ENCODE data around the gene C14orf93. TPM values are rescaled to one million over a fixed set of nuclear protein-coding genes. Genes with fewer than 3 reads are reported as not detected.

Gene C14orf93, protein sequence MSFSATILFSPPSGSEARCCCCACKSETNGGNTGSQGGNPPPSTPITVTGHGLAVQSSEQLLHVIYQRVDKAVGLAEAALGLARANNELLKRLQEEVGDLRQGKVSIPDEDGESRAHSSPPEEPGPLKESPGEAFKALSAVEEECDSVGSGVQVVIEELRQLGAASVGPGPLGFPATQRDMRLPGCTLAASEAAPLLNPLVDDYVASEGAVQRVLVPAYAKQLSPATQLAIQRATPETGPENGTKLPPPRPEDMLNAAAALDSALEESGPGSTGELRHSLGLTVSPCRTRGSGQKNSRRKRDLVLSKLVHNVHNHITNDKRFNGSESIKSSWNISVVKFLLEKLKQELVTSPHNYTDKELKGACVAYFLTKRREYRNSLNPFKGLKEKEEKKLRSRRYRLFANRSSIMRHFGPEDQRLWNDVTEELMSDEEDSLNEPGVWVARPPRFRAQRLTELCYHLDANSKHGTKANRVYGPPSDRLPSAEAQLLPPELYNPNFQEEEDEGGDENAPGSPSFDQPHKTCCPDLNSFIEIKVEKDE
- 16.8 TPM for total RNA-seq

DNA sequence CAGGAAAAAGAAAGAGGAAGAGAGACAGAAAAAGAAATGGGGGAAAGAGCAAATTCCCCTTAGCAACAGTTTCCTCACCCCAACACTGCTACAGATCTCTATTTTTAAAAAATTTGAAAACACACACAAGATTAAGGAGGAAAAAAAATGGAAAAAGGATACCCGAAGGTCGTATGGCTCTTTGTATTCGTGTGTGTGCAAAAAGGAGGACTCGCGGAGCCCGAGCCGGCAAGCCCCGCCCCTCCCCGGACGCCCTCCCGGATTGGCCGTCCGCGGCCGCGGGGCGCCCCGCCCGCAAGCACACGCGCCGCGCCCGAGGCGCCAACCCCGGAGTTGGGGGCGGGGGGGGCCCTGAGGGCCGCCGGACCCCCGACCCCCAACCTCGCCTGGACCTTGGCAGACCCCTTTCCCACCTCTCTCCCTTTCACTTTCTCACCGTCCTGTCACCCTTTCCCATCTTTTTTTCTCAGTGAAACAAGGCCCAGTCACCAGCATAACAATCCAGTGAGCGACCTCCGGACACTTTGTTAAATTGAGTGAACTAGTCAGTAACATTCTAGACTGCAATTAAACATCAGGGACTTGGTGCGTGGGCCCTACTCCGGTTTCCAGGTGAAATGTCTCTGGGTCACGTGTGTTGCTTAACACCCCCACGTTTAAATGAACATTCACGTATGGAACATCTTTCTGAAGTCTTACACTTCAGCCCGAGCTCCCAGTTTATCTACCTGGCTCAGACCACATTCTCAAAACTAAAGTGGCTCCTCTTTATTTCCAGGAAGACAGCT is at the start of gene C14orf93:
C14orf93 (minus strand) TSS at position 205 of the 788 bp plus-strand sequence. CDS start 11,120 bp downstream, outside the sequence.

DNA sequence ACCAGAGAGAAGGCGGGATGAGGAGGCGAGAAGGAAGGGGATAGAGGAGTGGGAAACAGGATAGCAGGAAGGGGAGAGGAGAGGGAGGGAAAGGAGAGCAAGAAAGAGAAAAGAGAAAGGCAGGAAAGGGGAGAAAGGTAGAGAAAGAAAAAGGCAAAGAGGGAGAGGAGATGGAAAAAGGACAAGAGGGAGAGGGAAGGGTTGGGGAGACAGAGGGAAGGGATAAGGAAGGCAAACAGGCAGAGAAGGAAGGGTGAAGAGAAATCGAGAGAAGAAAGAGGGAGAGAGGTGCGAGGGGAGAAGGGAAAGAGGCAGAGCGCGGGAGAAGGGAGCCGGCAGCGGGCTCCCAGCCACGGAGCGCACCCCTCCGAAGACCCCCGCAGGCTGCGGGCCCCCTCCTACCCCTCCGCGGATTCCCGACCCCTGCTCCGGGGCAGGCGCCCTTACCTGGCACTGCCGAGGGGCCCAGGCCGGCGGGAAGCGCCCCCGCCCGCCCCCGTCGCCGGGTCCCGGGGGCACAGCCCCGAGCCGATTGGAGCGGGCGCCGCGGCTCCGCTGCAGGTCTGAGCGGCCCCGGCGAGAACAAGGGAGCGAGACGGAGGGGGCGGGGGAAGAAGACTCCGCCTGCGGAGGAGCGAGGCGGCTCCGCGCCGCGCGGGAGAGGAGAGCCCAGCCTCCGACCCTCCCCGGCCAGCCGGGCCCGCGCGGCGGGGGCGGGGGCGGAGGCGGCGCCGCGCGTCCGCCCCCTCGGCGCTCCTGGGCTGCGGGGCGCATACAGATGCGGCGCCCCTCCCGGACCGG is 47.2 kb upstream of the C14orf93 start, which contains the start of gene CDH24:
CDH24 (minus strand) TSS at position 565 of the 801 bp plus-strand sequence. CDS start 1,787 bp downstream, outside the sequence.

GRCh38 chr14:23042162-23042965 is 32.4 kb upstream of the C14orf93 start, which contains the start of gene PSMB11:
Gene PSMB11 (plus strand): TSS chr14:23042212. CDS start chr14:23042226, 14 bp downstream.

DNA sequence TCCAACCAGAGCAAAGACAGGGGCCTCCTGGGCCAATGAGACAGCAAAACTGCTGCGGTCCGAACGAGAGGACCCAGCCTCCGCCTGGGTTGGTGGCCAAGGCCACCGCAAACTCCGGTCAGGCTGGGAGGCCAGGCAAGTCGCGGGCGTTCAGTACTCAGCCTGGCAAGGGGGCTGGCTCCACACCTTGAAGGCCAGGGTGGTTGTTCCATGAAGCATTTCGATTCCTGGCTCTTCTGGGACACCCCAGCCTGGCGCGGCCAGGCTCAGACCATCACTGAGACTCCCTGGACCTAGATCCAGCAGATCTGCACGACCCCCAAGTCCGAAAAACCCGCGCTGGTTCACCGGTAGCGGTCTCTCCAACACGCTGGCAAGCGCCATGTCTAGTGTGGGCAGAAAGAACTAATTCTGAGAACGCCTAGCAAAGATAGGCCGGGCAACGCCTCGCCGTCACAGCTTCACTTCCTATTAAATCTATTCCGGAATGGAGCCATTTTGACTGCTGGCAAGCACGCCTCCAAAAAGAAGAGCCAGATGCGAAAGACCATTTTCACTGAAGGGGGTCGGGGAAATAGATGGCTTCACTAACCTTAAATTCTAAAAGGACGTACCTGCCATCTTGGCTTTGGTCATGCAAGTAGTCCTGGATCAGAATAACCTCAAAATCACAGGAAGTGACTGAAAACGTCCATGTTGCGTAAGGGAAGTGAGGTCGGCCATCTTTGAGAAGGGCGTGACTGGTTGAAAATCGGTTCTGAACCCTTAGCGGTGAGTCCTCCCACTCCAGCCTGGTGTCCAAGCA is 24.8 kb upstream of the C14orf93 start, which contains the start of gene PSMB5:
PSMB5 (minus strand) TSS at position 403 of the 805 bp plus-strand sequence; CDS start at position 384, 19 bp downstream.

GRCh38 chr14:22982477-22983245 is 27.3 kb downstream of the C14orf93 start, which contains the start of gene AJUBA:
Gene AJUBA (minus strand): TSS chr14:22982551. CDS start chr14:22982266, 285 bp downstream.

Other genes starting within 250 kb of the C14orf93 start
- 94.2 TPM for gene OXA1L, start 243.5 kb downstream of the C14orf93 start, total RNA-seq
- gene SLC7A7, start 194.7 kb downstream of the C14orf93 start, total RNA-seq: 33.2 TPM
- 53.2 TPM for gene MRPL52, start 180.3 kb downstream of the C14orf93 start, total RNA-seq
- gene MMP14, start 173.6 kb downstream of the C14orf93 start, total RNA-seq: 112 TPM
- 57.5 TPM for gene LRP10, start 138.4 kb downstream of the C14orf93 start, total RNA-seq
- 0.41 TPM for gene REM2, start 126.9 kb downstream of the C14orf93 start, total RNA-seq
- gene RBM23, start 91.0 kb downstream of the C14orf93 start, total RNA-seq: 94.8 TPM
- 108 TPM for gene PRMT5, start 80.8 kb downstream of the C14orf93 start, total RNA-seq
- gene HAUS4, start 53.1 kb downstream of the C14orf93 start, total RNA-seq: 57.0 TPM
- gene AJUBA, start 27.6 kb downstream of the C14orf93 start, total RNA-seq: 63.2 TPM
- 126 TPM for gene PSMB5, start 24.8 kb upstream of the C14orf93 start, total RNA-seq
- gene PSMB11, start 32.1 kb upstream of the C14orf93 start, total RNA-seq: not detected
- 18.1 TPM for gene CDH24, start 47.4 kb upstream of the C14orf93 start, total RNA-seq
- 120 TPM for gene ACIN1, start 85.0 kb upstream of the C14orf93 start, total RNA-seq
- gene C14orf119, start 85.4 kb upstream of the C14orf93 start, total RNA-seq: 28.4 TPM
- not detected for gene CIROP, start 94.8 kb upstream of the C14orf93 start, total RNA-seq
- gene CEBPE, start 109.1 kb upstream of the C14orf93 start, total RNA-seq: 1.1 TPM
- 50.2 TPM for gene SLC7A8, start 173.5 kb upstream of the C14orf93 start, total RNA-seq
- 0.18 TPM for gene RNF212B, start 227.8 kb upstream of the C14orf93 start, total RNA-seq